Right atrium auricular region (tissue), 2 donors: ENCODE results near the gene PDK2. TPM values are rescaled to one million over a fixed set of nuclear protein-coding genes. Genes with fewer than 3 reads are reported as not detected.

Experiments used
- DNase-seq: peaks from one replicate; pipeline ENCODE4 v3.0.0-alpha.2; 2019; ENCODE audit warnings: low spot score
- H3K27ac ChIP-seq, 2 donors: fragments of 200-600 bp; sonication (generic); 1 replicate in 1 of 2; 2 replicates in 1 of 2; pipeline ENCODE4 v1.5.1; 2016 to 2019
- H3K27me3 ChIP-seq, 2 donors: fragments of 200-600 bp; sonication (generic); one replicate each; pipeline versions ENCODE4 v1.5.1 to v1.6.0; 2017 to 2019
- H3K36me3 ChIP-seq: fragments of 200-600 bp; sonication (generic); one replicate; pipeline ENCODE4 v1.5.1; 2016
- H3K4me1 ChIP-seq, 2 donors: fragments of 200-600 bp; sonication (generic); one replicate each; pipeline versions ENCODE4 v1.5.1 to v1.6.0; 2017 to 2019
- H3K4me3 ChIP-seq, 2 donors: fragments of 200-600 bp; sonication (generic); 1 replicate in 1 of 2; 2 replicates in 1 of 2; pipeline ENCODE4 v1.5.1; 2017 to 2019; ENCODE audit warnings: mild to moderate bottlenecking in 1 of 2, moderate library complexity in 1 of 2
- H3K9me3 ChIP-seq, 2 donors: fragments of 200-600 bp; sonication (generic); one replicate each; pipeline ENCODE4 v1.5.1; 2019
- total RNA-seq, 2 donors: library from RNA; depleted of rRNA; stranded (reverse); fragments of >200 nt; gene quantifications; one replicate each; pipeline ENCODE4 v1.1.0, GENCODE V29; 2016
- TF ChIP-seq, protein P1 (sequence below), 2 donors: fragments of 200-600 bp; sonication (generic); IDR thresholded peaks; one replicate each; pipeline ENCODE4 v1.5.1; 2019; ENCODE audit warnings: antibody characterized with exemption in 2 of 2

Gene PDK2
- total RNA-seq, result 100 to 1,000 TPM; 186 to 214 TPM

DNA sequence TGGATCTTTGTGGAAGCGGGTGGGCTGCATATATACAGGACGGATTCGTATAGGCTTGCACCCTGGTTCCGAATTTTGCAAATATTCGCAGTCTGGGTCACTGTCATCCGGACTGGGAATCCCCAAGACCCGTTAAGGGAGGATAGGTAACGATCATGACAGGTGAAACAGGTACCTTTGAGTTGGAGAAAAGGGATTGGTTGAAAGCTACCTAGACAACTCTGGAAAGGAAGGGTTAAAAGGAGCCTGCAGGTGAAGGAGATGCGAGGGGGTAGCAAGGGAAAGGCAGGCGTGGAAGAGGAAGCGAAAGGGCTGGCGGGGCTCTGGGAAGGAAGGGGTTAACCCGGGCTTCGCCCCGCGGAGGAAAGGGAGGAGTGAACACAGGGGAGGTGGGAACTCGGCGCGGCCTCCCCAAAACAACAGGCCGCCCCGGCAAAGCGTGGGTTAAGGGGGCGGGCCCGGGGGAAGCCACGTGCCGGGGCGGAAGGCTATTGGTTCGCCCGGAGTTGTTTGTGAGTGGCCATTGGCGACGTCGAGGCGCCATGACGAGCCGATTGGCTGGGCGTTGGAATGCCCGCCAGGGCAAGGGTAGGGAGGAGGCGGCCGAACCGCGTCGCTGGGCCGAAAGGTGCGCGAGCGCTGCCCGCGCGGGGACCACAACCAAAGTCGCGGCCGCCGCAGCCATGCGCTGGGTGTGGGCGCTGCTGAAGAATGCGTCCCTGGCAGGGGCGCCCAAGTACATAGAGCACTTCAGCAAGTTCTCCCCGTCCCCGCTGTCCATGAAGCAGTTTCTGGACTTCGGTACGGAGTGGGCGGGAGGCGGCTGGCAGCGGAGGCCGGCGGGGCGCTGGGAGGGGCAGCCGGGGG, at the start of gene PDK2:
TSS of gene PDK2 (plus strand) at position 599 of the 867 bp plus-strand sequence. CDS start at position 684, 85 bp downstream.
- DNase-seq, result peak; percentile 98
- Histone ChIP-seq H3K27ac (peak within 1 kb of the TSS; percentile 94 to 96), H3K27me3 (no peaks in the 10 kb centered on the region), H3K36me3 (peaks cover 27% of the 10 kb centered on the region), H3K4me1 (peaks cover 0 to 48% of the 10 kb centered on the region in 2 donors), H3K9me3 (no peaks in the 10 kb centered on the region), H3K4me3 (peak within 1 kb of the TSS; percentile 78 to 95)
- TF ChIP-seq, protein P1, sequence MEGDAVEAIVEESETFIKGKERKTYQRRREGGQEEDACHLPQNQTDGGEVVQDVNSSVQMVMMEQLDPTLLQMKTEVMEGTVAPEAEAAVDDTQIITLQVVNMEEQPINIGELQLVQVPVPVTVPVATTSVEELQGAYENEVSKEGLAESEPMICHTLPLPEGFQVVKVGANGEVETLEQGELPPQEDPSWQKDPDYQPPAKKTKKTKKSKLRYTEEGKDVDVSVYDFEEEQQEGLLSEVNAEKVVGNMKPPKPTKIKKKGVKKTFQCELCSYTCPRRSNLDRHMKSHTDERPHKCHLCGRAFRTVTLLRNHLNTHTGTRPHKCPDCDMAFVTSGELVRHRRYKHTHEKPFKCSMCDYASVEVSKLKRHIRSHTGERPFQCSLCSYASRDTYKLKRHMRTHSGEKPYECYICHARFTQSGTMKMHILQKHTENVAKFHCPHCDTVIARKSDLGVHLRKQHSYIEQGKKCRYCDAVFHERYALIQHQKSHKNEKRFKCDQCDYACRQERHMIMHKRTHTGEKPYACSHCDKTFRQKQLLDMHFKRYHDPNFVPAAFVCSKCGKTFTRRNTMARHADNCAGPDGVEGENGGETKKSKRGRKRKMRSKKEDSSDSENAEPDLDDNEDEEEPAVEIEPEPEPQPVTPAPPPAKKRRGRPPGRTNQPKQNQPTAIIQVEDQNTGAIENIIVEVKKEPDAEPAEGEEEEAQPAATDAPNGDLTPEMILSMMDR (IDR thresholded peaks at IDR 0.05), result no peak

DNA sequence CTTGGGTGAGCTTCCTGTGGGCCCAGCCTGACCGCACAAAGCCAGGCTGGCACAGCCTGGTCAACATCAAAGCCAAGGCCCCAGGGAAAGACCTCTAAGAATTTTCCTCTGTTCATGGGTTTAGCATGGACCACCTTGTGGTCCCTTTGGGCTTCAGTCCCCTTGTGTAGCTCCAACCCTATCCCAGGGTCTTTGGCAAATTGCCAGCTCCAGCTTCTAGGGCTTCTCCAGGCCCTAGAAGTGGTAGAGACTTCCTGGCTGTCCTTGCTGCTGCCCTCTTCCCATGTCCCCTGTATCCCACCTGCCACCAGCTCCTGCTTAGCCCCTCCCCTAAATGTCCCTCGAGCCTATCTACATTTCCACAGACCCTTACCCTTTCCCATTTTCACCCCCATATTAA, 49.0 kb upstream of the PDK2 start:
- no peak for DNase-seq
- Histone ChIP-seq H3K9me3 (no peaks in the 10 kb centered on the region), H3K4me3 (no peak overlapping the region), H3K4me1 (peaks cover 0 to 20% of the 10 kb centered on the region in 2 donors), H3K27me3 (no peaks in the 10 kb centered on the region), H3K36me3 (no peaks in the 10 kb centered on the region), H3K27ac (no peak overlapping the region)
- TF ChIP-seq, protein P1 (IDR thresholded peaks at IDR 0.05), result no peak

DNA sequence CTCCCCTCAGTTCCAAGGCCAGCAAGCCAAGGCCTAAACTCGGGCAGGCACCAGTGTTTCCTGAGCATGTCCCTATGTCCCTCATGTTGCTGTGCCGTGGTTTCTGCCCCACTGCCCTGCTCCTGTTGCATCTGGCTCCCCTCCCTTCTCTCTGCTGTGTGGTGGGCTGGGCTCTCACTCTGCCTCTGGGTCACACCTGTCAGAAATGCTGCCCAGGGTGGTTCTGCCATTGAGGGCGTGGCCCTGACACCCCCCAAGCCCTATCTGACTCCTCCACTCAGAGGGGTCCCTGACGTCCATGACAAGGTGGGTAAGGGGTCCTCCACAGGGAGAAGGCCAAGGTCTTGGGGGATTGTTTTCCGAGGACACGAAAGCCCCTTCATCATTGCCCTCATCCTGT, 48.5 kb upstream of the PDK2 start:
- H3K4me3 ChIP-seq, result no peak overlapping the region
- no peaks in the 10 kb centered on the region for H3K36me3 ChIP-seq
- peaks cover 0 to 20% of the 10 kb centered on the region in 2 donors for H3K4me1 ChIP-seq
- TF ChIP-seq, protein P1 (IDR thresholded peaks at IDR 0.05), result no peak
- no peaks in the 10 kb centered on the region for H3K9me3 ChIP-seq
- H3K27ac ChIP-seq, result no peak overlapping the region
- DNase-seq, result no peak
- no peaks in the 10 kb centered on the region for H3K27me3 ChIP-seq

DNA sequence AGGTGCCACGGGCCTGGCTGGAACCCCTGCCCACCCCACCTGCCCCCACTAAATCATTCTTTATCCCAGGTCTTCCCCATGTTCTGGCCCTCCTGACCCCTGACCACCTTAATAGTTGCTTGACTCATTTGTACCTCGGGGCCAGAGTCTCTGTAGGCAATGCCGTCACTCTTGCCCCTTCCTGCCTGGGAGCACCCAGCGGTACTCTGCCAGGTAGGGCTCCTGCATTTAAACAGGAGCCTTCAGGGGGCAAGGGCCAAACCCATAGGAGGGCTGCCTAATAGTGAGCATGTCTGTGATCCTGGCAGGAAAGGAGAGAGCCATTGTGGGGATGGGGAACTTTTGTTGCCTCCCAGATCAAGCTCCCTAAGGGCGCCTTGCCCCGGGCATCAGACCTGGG, 48.1 kb upstream of the PDK2 start:
- Histone ChIP-seq H3K9me3 (no peaks in the 10 kb centered on the region), H3K36me3 (no peaks in the 10 kb centered on the region), H3K27me3 (no peaks in the 10 kb centered on the region), H3K4me3 (no peak overlapping the region), H3K4me1 (peaks cover 0 to 20% of the 10 kb centered on the region in 2 donors), H3K27ac (no peak overlapping the region)
- DNase-seq, result no peak
- TF ChIP-seq, protein P1 (IDR thresholded peaks at IDR 0.05), result no peak

DNA sequence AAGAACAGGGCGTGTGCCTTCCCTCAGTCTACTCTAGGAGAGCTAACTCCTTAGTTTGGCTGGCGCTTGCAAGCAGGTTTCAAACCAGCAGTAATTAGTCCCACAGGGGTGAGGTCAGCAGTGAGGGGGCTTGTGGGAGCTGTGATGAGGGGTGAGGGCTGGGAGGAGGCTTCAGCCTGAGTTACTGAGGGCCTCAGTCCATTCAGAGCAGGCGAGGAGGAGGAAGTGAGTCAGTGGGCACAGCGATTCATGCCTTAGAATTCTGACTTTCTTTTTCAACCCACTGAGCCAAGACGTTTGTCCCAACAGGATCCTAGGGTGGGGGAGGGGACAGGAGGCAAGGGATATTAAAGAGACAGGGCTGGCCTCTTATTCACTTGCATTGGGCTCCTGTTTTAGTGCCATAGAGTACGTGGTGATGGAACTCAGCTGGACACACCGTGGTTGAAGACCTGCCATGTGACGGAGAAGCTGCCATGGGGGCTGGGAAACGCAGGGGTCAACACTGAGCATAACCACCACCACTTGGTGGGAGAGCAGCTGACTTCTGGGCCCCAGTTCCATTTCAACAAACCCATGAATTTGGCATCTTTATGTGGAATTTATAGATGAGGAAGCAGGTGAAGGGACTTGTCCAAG, 47.5 kb upstream of the PDK2 start:
- Histone ChIP-seq H3K4me3 (no peak overlapping the region), H3K27ac (no peak overlapping the region), H3K27me3 (no peaks in the 10 kb centered on the region), H3K4me1 (peaks cover 0 to 24% of the 10 kb centered on the region in 2 donors), H3K36me3 (no peaks in the 10 kb centered on the region), H3K9me3 (no peaks in the 10 kb centered on the region)
- no peak for DNase-seq
- TF ChIP-seq, protein P1 (IDR thresholded peaks at IDR 0.05), result no peak
